IMR-90 (cell line): ENCODE data around the gene SPRED2.

ENCODE experiments used
- CTCF ChIP-seq: conservative IDR thresholded peaks from 2 replicates; pipeline ENCODE4 v1.5.1; 2012; ENCODE audit warnings: mild to moderate bottlenecking, low read depth, low read length, improper control_type of control experiment
- ELK1 ChIP-seq: fragments of 150-350 bp; IDR thresholded peaks from 2 replicates; pipeline ENCODE4 v1.6.1; 2016; ENCODE audit warnings: low read depth, mild to moderate bottlenecking, low read length, moderate library complexity, borderline replicate concordance
- MAFK ChIP-seq: IDR thresholded peaks from 2 replicates; pipeline ENCODE4 v1.6.1; 2012; ENCODE audit warnings: low read depth, low read length, improper control_type of control experiment
- MAZ ChIP-seq: IDR thresholded peaks from 2 replicates; pipeline ENCODE4 v1.6.1; 2012; ENCODE audit warnings: low read depth, mild to moderate bottlenecking, low read length, improper control_type of control experiment, moderate library complexity, borderline replicate concordance
- MXI1 ChIP-seq: IDR thresholded peaks from 2 replicates; pipeline ENCODE4 v1.6.1; 2012; ENCODE audit warnings: low read depth, mild to moderate bottlenecking, low read length, moderate library complexity, borderline replicate concordance
- NFE2L2 ChIP-seq: fragments of 150-350 bp; IDR thresholded peaks from 2 replicates; pipeline ENCODE4 v1.6.1; 2016; ENCODE audit warnings: low read depth, mild to moderate bottlenecking, low read length
- POLR2A ChIP-seq: IDR thresholded peaks from 2 replicates; pipeline ENCODE4 v1.6.1; 2012; ENCODE audit warnings: mild to moderate bottlenecking, low read depth, low read length
- RFX5 ChIP-seq: IDR thresholded peaks from 2 replicates; pipeline ENCODE4 v1.8.0; 2012; ENCODE audit warnings: low read depth, mild to moderate bottlenecking, low read length, moderate library complexity
- SMC3 ChIP-seq: fragments of 150-350 bp; IDR thresholded peaks from 2 replicates; pipeline ENCODE4 v1.6.1; 2016; ENCODE audit warnings: low read depth, mild to moderate bottlenecking, antibody characterized with exemption, low read length, moderate library complexity
- USF2 ChIP-seq: fragments of 150-350 bp; IDR thresholded peaks from 2 replicates; pipeline ENCODE4 v1.6.1; 2017; ENCODE audit warnings: mild to moderate bottlenecking, antibody characterized with exemption, low read length, low read depth

- no peak for TF ChIP-seq POLR2A
- no peak for TF ChIP-seq MXI1
- no peak for TF ChIP-seq SMC3
- TF ChIP-seq RFX5, result no peak
- no peak for TF ChIP-seq CTCF
- TF ChIP-seq NFE2L2, result no peak
- no peak for TF ChIP-seq USF2
- TF ChIP-seq MAFK, result no peak
- TF ChIP-seq ELK1, result no peak
- no peak for TF ChIP-seq MAZ
Observed at GRCh38 chr2:65329525-65329924, 102.9 kb downstream of the SPRED2 start.
